ENCODE measurements around the gene TNFSF10.

- TF ChIP-seq CTCF (IDR thresholded peaks at IDR 0.05) = no peak
- TF ChIP-seq POLR2A (IDR thresholded peaks at IDR 0.05) = no peak
Observed at GRCh38 chr3:172543884-172544283, 20.7 kb upstream of the TNFSF10 start.
